ENCODE measurements around the gene ZCCHC24.

DNA sequence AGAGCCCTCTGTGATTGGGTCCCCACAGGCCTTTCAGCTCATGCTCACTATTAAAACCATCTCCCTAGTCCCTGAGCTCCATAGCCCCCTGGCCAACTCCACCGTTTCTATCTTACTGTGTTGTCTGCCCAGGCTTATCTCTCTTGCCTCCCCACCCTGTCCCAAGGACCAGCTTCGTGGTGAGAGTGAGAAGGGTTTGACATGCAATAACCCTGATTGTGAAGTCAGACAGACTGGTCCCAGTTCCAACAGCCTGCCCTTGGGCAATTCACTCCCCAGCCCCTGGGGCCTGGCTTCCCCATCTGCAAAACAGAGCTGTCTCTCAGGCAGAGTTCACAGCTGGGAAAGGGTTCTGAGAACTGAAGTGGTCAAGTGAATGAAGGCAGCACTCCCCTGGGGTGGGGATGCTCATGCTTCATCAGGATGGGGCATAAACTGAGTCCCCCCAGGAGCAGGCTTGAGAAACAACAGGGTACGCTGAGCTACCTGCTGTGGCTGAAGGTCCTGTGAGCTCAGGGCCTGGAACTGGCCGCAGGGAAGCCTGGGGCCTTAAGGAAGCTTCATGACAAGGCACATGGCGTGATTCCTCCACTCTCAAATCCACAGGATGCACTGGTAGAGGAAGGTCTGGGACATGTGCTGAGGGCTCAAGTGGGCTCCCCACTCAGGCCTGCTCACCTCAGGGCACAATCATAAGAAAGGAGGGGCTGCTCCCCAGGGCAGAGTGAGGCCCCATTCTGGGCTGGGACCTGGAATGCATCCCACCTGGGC, 100.0 kb downstream of the ZCCHC24 start:
- TF ChIP-seq, protein P1, sequence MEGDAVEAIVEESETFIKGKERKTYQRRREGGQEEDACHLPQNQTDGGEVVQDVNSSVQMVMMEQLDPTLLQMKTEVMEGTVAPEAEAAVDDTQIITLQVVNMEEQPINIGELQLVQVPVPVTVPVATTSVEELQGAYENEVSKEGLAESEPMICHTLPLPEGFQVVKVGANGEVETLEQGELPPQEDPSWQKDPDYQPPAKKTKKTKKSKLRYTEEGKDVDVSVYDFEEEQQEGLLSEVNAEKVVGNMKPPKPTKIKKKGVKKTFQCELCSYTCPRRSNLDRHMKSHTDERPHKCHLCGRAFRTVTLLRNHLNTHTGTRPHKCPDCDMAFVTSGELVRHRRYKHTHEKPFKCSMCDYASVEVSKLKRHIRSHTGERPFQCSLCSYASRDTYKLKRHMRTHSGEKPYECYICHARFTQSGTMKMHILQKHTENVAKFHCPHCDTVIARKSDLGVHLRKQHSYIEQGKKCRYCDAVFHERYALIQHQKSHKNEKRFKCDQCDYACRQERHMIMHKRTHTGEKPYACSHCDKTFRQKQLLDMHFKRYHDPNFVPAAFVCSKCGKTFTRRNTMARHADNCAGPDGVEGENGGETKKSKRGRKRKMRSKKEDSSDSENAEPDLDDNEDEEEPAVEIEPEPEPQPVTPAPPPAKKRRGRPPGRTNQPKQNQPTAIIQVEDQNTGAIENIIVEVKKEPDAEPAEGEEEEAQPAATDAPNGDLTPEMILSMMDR (IDR thresholded peaks at IDR 0.05) = no peak
- no peak for TF ChIP-seq POLR2A (IDR thresholded peaks at IDR 0.05)
